PFSK-1 (cell line): Measurements from ENCODE around the gene RAB23.

ENCODE experiments used
- FOXP2 ChIP-seq: optimal IDR thresholded peaks from 2 replicates; pipeline ENCODE3; 2011; ENCODE audit warnings: borderline replicate concordance, control low read depth, inconsistent platforms; ENCODE audit not compliant: insufficient read depth; ENCODE audit errors: extremely low read length, extremely low read depth
- POLR2AphosphoS5 ChIP-seq: IDR thresholded peaks from 2 replicates; pipeline ENCODE4 v1.6.1; 2012; ENCODE audit warnings: low read depth, mild to moderate bottlenecking, control low read depth, low read length, moderate library complexity
- REST ChIP-seq, 2 experiments: IDR thresholded peaks; 2 replicates each; pipeline versions ENCODE4 v1.6.1 to v1.8.0; 2011 to 2012; ENCODE audit warnings: low read depth in 2 of 2, low read length in 2 of 2, control low read depth in 1 of 2, inconsistent platforms in 1 of 2, mild to moderate bottlenecking in 1 of 2, moderate library complexity in 1 of 2; ENCODE audit not compliant: insufficient read depth in 1 of 2
- SIN3A ChIP-seq: IDR thresholded peaks from 2 replicates; pipeline ENCODE4 v1.6.1; 2012; ENCODE audit warnings: mild to moderate bottlenecking, low read length, moderate library complexity, borderline replicate concordance; ENCODE audit not compliant: insufficient read depth
- TAF1 ChIP-seq: IDR thresholded peaks from 2 replicates; pipeline ENCODE4 v1.6.1; 2012; ENCODE audit warnings: low read length, control low read depth, borderline replicate concordance; ENCODE audit not compliant: insufficient read depth

Gene RAB23

GRCh38 chr6:57142178-57142525 is 80.0 kb downstream of the RAB23 start:
- no peak for TF ChIP-seq REST (IDR thresholded peaks at IDR 0.05; ENCODE audit: insufficient read depth in 1 of 2, low read depth in 2 of 2, low read length in 2 of 2)
- no peak for TF ChIP-seq POLR2AphosphoS5
- TF ChIP-seq TAF1 = no peak

GRCh38 chr6:57141451-57142177 is 80.5 kb downstream of the RAB23 start:
- no peak for TF ChIP-seq SIN3A
- no peak for TF ChIP-seq FOXP2
- TF ChIP-seq POLR2AphosphoS5 = no peak
- TF ChIP-seq TAF1 = no peak
- TF ChIP-seq REST (IDR thresholded peaks at IDR 0.05; ENCODE audit: insufficient read depth in 1 of 2, low read depth in 2 of 2, low read length in 2 of 2) = no peak

- no peak for TF ChIP-seq FOXP2
- no peak for TF ChIP-seq TAF1
- TF ChIP-seq POLR2AphosphoS5 = no peak
- TF ChIP-seq SIN3A = no peak
- no peak for TF ChIP-seq REST (IDR thresholded peaks at IDR 0.05; ENCODE audit: insufficient read depth in 1 of 2, low read depth in 2 of 2, low read length in 2 of 2)
These were observed 84.1 kb downstream of the RAB23 start for GRCh38 chr6:57138026-57138425.

- no peak for TF ChIP-seq SIN3A
- TF ChIP-seq POLR2AphosphoS5 = no peak
- TF ChIP-seq FOXP2 = no peak
- no peak for TF ChIP-seq TAF1
- no peak for TF ChIP-seq REST (IDR thresholded peaks at IDR 0.05; ENCODE audit: insufficient read depth in 1 of 2, low read depth in 2 of 2, low read length in 2 of 2)
These were observed 84.8 kb downstream of the RAB23 start for GRCh38 chr6:57137350-57137749.
